HCT116 (cell line): ENCODE results near the gene GNA12.

ENCODE experiments used
- CTCF ChIP-seq, 3 experiments: fragments of 200-600 bp in 1 of 3; sonication (generic) in 1 of 3; IDR thresholded peaks in 2 of 3; conservative IDR thresholded peaks in 1 of 3; 2 replicates each; pipeline ENCODE4 v1.5.1; 2012 to 2017; ENCODE audit warnings: low read depth in 2 of 3, low read length in 2 of 3, antibody characterized with exemption in 1 of 3, borderline replicate concordance in 1 of 3, control low read depth in 1 of 3, mild to moderate bottlenecking in 1 of 3, mixed read lengths in 1 of 3, mixed run types in 1 of 3, moderate library complexity in 1 of 3; ENCODE audit not compliant: insufficient read depth in 1 of 3
- EGR1 ChIP-seq: IDR thresholded peaks from 2 replicates; pipeline ENCODE4 v1.6.1; 2012; ENCODE audit warnings: low read depth
- EZH2 ChIP-seq: fragments of 200-600 bp; sonication (generic); IDR thresholded peaks from 2 replicates; pipeline ENCODE4 v1.6.1; 2017; ENCODE audit warnings: antibody characterized with exemption, mixed run types
- JUND ChIP-seq: IDR thresholded peaks from 2 replicates; pipeline ENCODE4 v1.6.1; 2012
- POLR2A ChIP-seq: IDR thresholded peaks from 2 replicates; pipeline ENCODE4 v1.7.0; 2011; ENCODE audit warnings: borderline replicate concordance; ENCODE audit not compliant: insufficient read depth, insufficient read length; ENCODE audit errors: extremely low read depth
- POLR2AphosphoS5 ChIP-seq: IDR thresholded peaks from 2 replicates; pipeline ENCODE4 v1.6.1; 2011; ENCODE audit warnings: mild to moderate bottlenecking, low read depth, low read length, moderate library complexity
- RAD21 ChIP-seq: IDR thresholded peaks from 2 replicates; pipeline ENCODE4 v1.6.1; 2012; ENCODE audit warnings: low read depth, mild to moderate bottlenecking
- YY1 ChIP-seq: IDR thresholded peaks from 2 replicates; pipeline ENCODE4 v1.6.1; 2011; ENCODE audit warnings: low read length, low read depth, moderate library complexity, mild to moderate bottlenecking; ENCODE audit not compliant: insufficient replicate concordance; ENCODE audit errors: extremely low read depth
- TF ChIP-seq, protein P1 (sequence below): IDR thresholded peaks from 2 replicates; pipeline ENCODE4 v1.6.1; 2012; ENCODE audit warnings: low read depth

GRCh38 chr7:2849941-2850766, 6.0 kb upstream of the GNA12 start:
- TF ChIP-seq CTCF (IDR thresholded peaks at IDR 0.05 in 2 of 3, conservative IDR thresholded peaks at IDR 0.05 in 1 of 3; ENCODE audit: borderline replicate concordance in 1 of 3, insufficient read depth in 1 of 3, low read depth in 2 of 3, low read length in 2 of 3) (no peak), RAD21 (no peak), POLR2AphosphoS5 (no peak), EGR1 (no peak), POLR2A (no peak), JUND (no peak), YY1 (no peak), EZH2 (no peak)
- TF ChIP-seq, protein P1, sequence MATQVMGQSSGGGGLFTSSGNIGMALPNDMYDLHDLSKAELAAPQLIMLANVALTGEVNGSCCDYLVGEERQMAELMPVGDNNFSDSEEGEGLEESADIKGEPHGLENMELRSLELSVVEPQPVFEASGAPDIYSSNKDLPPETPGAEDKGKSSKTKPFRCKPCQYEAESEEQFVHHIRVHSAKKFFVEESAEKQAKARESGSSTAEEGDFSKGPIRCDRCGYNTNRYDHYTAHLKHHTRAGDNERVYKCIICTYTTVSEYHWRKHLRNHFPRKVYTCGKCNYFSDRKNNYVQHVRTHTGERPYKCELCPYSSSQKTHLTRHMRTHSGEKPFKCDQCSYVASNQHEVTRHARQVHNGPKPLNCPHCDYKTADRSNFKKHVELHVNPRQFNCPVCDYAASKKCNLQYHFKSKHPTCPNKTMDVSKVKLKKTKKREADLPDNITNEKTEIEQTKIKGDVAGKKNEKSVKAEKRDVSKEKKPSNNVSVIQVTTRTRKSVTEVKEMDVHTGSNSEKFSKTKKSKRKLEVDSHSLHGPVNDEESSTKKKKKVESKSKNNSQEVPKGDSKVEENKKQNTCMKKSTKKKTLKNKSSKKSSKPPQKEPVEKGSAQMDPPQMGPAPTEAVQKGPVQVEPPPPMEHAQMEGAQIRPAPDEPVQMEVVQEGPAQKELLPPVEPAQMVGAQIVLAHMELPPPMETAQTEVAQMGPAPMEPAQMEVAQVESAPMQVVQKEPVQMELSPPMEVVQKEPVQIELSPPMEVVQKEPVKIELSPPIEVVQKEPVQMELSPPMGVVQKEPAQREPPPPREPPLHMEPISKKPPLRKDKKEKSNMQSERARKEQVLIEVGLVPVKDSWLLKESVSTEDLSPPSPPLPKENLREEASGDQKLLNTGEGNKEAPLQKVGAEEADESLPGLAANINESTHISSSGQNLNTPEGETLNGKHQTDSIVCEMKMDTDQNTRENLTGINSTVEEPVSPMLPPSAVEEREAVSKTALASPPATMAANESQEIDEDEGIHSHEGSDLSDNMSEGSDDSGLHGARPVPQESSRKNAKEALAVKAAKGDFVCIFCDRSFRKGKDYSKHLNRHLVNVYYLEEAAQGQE: no peak
